Fibroblast of lung (primary cell): ENCODE results near the gene KCNMA1. TPM values are rescaled to one million over a fixed set of nuclear protein-coding genes. Genes with fewer than 3 reads are reported as not detected.
A peak's percentile ranks its signal among the peaks of the same experiment; 100 is the strongest.

ENCODE experiments used
- DNase-seq, 2 donors: peaks; one replicate each; pipeline versions ENCODE4 v3.0.0 to v3.0.0-alpha.2; 2010; ENCODE audit warnings: low read depth in 2 of 2
- H2AFZ ChIP-seq: 2 replicates; pipeline ENCODE4 v1.5.1; 2012; ENCODE audit warnings: low read length, control low read depth, inconsistent platforms
- H3K27ac ChIP-seq: 2 replicates; pipeline ENCODE4 v1.5.1; 2011; ENCODE audit warnings: low read length, control low read depth; ENCODE audit not compliant: insufficient read depth
- H3K27me3 ChIP-seq: 2 replicates; pipeline ENCODE4 v1.5.1; 2011; ENCODE audit warnings: mild to moderate bottlenecking, low read length; ENCODE audit not compliant: control insufficient read depth, insufficient read depth
- H3K36me3 ChIP-seq: 2 replicates; pipeline ENCODE4 v1.5.1; 2011; ENCODE audit warnings: low read length; ENCODE audit not compliant: control insufficient read depth, insufficient read depth
- H3K4me1 ChIP-seq: 2 replicates; pipeline ENCODE4 v1.5.1; 2011; ENCODE audit warnings: low read length; ENCODE audit not compliant: control insufficient read depth, insufficient read depth; ENCODE audit errors: extremely low read depth
- H3K4me2 ChIP-seq: 2 replicates; pipeline ENCODE4 v1.5.1; 2011; ENCODE audit warnings: low read length, control low read depth; ENCODE audit not compliant: insufficient read depth; ENCODE audit errors: extremely low read depth
- H3K4me3 ChIP-seq, 4 experiments: fragments of 200-600 bp in 1 of 4; sonication (generic) in 1 of 4; replicated peaks in 1 of 4; 2 replicates each; pipeline ENCODE4 v1.5.1; 2011 to 2016; ENCODE audit warnings: low read length in 4 of 4, low read depth in 3 of 4, mild to moderate bottlenecking in 3 of 4, control low read depth in 2 of 4, inconsistent platforms in 1 of 4, mixed read lengths in 1 of 4; ENCODE audit not compliant: insufficient read depth in 1 of 4; ENCODE audit errors: control extremely low read depth in 1 of 4
- H3K79me2 ChIP-seq: 2 replicates; pipeline ENCODE4 v1.5.1; 2012; ENCODE audit warnings: mild to moderate bottlenecking, low read length, inconsistent platforms; ENCODE audit not compliant: control insufficient read depth, insufficient read depth
- H3K9ac ChIP-seq: 2 replicates; pipeline ENCODE4 v1.5.1; 2011; ENCODE audit warnings: mild to moderate bottlenecking, low read length, control low read depth; ENCODE audit not compliant: insufficient read depth
- H3K9me3 ChIP-seq: 2 replicates; pipeline ENCODE4 v1.5.1; 2012; ENCODE audit warnings: low read depth, low read length; ENCODE audit not compliant: control insufficient read depth, insufficient read depth
- H4K20me1 ChIP-seq: 2 replicates; pipeline ENCODE4 v1.5.1; 2011; ENCODE audit warnings: low read length; ENCODE audit not compliant: control insufficient read depth, insufficient read depth; ENCODE audit errors: extremely low read depth
- CTCF ChIP-seq, 2 donors: IDR thresholded peaks in 1 of 2; conservative IDR thresholded peaks in 1 of 2; 1 replicate in 1 of 2; 2 replicates in 1 of 2; pipeline ENCODE4 v1.5.1; 2011 to 2012; ENCODE audit warnings: low read length in 2 of 2, control low read depth in 1 of 2, inconsistent platforms in 1 of 2, low read depth in 1 of 2, mild to moderate bottlenecking in 1 of 2
- EZH2 ChIP-seq: IDR thresholded peaks from 2 replicates; pipeline ENCODE4 v1.5.1; 2012; ENCODE audit warnings: low read length, control low read depth, mild to moderate bottlenecking; ENCODE audit errors: missing control alignments
- polyA plus RNA-seq, 2 donors: library from polyadenylated mRNA; depleted of rRNA in 1 of 2; stranded (reverse) in 1 of 2; unstranded in 1 of 2; fragments of >200 nt; gene quantifications; 2 replicates each; pipeline ENCODE4 v1.2.1, GENCODE V29; 2011 to 2012; ENCODE audit warnings: missing spikeins in 1 of 2
- total RNA-seq: library from RNA; depleted of rRNA; stranded (reverse); fragments of >200 nt; gene quantifications from 2 replicates; pipeline ENCODE4 v1.2.1, GENCODE V29; 2014

KCNMA1 gene
- total and polyA plus RNA-seq, 2 donors (not counting 1 experiment from before 2014, with no cell fraction given) = 31.0 to 138 TPM

DNA sequence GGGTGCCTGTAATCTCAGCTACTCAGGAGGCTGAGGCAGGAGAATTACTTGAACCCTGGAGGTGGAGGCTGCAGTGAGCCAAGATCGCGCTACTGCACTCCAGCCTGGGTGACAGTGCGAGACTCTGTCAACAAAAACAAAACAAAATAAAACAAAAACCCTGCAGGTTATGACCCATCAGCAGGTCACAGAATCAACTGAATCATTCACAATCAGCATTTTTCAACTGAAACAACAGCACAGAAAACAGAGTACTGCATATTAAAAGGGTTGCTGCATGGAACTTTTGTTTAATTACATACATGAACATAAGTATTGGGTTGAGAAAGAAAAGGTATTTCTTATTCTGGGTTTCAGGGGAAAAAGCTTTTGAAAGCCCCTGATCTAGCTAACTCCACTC lies 77.6 kb downstream of the KCNMA1 start:
- Histone ChIP-seq H3K9ac (no peak overlapping the region), H2AFZ (no peak overlapping the region), H3K27me3 (no peaks in the 10 kb centered on the region), H3K4me1 (peaks cover 7% of the 10 kb centered on the region), H4K20me1 (no peaks in the 10 kb centered on the region), H3K36me3 (peaks cover 2% of the 10 kb centered on the region), H3K79me2 (peaks cover 4% of the 10 kb centered on the region), H3K4me3 (no peak overlapping the region), H3K4me2 (no peak overlapping the region), H3K27ac (no peak overlapping the region), H3K9me3 (no peaks in the 10 kb centered on the region)
- TF ChIP-seq EZH2 (no peak), CTCF (conservative IDR thresholded peaks at IDR 0.05 in 1 of 2, IDR thresholded peaks at IDR 0.05 in 1 of 2; ENCODE audit: low read depth in 1 of 2, low read length in 2 of 2) (no peak)
- no peak for DNase-seq

DNA sequence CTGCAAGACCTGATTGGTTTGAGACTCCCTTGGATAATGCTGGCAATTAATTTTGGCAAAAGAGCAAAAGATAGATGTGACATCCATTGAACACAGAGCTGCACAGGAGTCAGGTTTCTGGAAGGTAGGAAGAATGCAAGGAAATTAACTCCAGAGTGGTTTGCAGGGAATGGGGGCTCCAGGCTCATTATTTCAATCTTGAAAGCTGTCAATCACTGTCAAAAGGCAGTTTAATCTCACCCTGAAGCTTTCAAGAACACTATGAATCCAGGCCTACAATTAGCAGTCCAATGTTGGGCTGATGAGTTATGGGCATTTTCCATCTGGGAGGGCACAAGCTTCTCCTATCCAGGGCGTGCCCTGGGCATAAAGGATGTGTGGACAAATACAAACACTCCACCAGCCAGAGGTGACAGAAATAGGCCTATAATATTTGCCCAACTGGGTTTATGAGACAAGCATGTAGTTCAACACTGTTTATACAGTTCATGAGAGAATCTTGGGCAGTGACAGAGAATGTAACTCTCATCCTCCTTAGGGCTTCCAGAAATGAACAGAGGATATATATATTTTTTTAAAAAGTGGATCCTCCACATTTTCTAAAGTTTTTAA lies 80.5 kb downstream of the KCNMA1 start:
- no peaks in the 10 kb centered on the region for H3K9me3 ChIP-seq
- no peak for TF ChIP-seq CTCF (conservative IDR thresholded peaks at IDR 0.05 in 1 of 2, IDR thresholded peaks at IDR 0.05 in 1 of 2; ENCODE audit: low read depth in 1 of 2, low read length in 2 of 2)
- no peak for TF ChIP-seq EZH2
- no peak overlapping the region for H2AFZ ChIP-seq

GRCh38 chr10:77555591-77556212 lies 81.9 kb downstream of the KCNMA1 start:
- no peaks in the 10 kb centered on the region for H3K4me1 ChIP-seq
- peaks cover 2% of the 10 kb centered on the region for H3K36me3 ChIP-seq
- peak in 1 of 2 donors; percentile 80 for DNase-seq
- H3K27me3 ChIP-seq = no peaks in the 10 kb centered on the region
- peaks cover 1% of the 10 kb centered on the region for H3K79me2 ChIP-seq
- H3K4me2 ChIP-seq = peak overlapping the region; percentile 15
- H3K27ac ChIP-seq = no peak overlapping the region
- H4K20me1 ChIP-seq = no peaks in the 10 kb centered on the region
- H3K4me3 ChIP-seq = no peak overlapping the region
- H3K9me3 ChIP-seq = no peaks in the 10 kb centered on the region
- no peak overlapping the region for H3K9ac ChIP-seq
- TF ChIP-seq CTCF (conservative IDR thresholded peaks at IDR 0.05 in 1 of 2, IDR thresholded peaks at IDR 0.05 in 1 of 2; ENCODE audit: low read depth in 1 of 2, low read length in 2 of 2) (no peak), EZH2 (no peak)
- no peak overlapping the region for H2AFZ ChIP-seq

More for the DNA sequence above, 80.5 kb downstream of the KCNMA1 start:
- Histone ChIP-seq H3K27me3 (no peaks in the 10 kb centered on the region), H3K79me2 (peaks cover 4% of the 10 kb centered on the region), H3K9ac (no peak overlapping the region), H3K4me3 (no peak overlapping the region), H3K4me2 (no peak overlapping the region), H3K4me1 (no peaks in the 10 kb centered on the region), H3K27ac (no peak overlapping the region), H4K20me1 (no peaks in the 10 kb centered on the region), H3K36me3 (peaks cover 2% of the 10 kb centered on the region)
- no peak for DNase-seq
